H1 (cell line): ENCODE data around the gene DAZAP1. TPM values are rescaled to one million over a fixed set of nuclear protein-coding genes. Genes with fewer than 3 reads are reported as not detected.

Source experiments
- polyA plus RNA-seq, 7 experiments: library from polyadenylated mRNA; depleted of rRNA in 3 of 7; stranded (reverse) in 5 of 7; unstranded in 2 of 7; fragments of >200 nt in 5 of 7; fragments of 200-250 nt in 2 of 7; gene quantifications; 1 replicate in 5 of 7; 2 replicates in 1 of 7; 4 replicates in 1 of 7; pipeline versions ENCODE4 v1.2.1 to v1.2.3, GENCODE V29; 2011 to 2013; ENCODE audit warnings: missing spikeins in 2 of 7, mixed read lengths in 2 of 7
- total RNA-seq: library from RNA; stranded (reverse); fragmentation: NEBNext Ultra II Directional; extraction: Animal tissue kit (Norgen Biotek cat#: 25700); gene quantifications from 2 replicates; pipeline ENCODE4 v1.2.1, GENCODE V29; 2021
- TF ChIP-seq, protein P1 (sequence below): IDR thresholded peaks from 2 replicates; pipeline ENCODE4 v1.6.1; 2012; ENCODE audit warnings: low read length, inconsistent platforms

DAZAP1 gene
- total and polyA plus RNA-seq, 2 of the 8 experiments (the other 6 are each of a cell fraction or from before 2014, with no cell fraction given) = 79.6 to 341 TPM

DNA sequence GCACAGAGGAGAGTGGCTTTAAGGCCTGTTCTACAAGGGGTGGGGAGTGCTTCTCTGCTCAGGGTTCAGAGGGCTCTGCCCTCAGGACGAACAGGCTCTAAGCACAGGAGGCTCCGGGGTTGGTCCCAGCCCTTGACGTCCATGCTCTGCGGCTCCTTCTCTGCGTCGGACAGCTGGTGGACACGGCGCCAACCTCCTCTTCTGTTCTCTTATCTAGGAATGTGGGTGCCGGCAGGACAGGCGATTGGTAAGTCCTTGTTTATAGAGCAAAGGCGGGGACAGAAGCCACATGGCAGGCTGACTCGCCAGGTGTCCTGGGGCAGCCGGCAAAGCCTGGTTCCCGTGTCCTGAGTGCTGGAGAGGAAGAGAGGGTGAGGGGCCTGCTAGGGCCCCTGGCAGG lies 22.4 kb downstream of the DAZAP1 start (continued):
- TF ChIP-seq, protein P1, sequence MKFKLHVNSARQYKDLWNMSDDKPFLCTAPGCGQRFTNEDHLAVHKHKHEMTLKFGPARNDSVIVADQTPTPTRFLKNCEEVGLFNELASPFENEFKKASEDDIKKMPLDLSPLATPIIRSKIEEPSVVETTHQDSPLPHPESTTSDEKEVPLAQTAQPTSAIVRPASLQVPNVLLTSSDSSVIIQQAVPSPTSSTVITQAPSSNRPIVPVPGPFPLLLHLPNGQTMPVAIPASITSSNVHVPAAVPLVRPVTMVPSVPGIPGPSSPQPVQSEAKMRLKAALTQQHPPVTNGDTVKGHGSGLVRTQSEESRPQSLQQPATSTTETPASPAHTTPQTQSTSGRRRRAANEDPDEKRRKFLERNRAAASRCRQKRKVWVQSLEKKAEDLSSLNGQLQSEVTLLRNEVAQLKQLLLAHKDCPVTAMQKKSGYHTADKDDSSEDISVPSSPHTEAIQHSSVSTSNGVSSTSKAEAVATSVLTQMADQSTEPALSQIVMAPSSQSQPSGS = no peak
